Measurements from ENCODE around the gene CEP20. TPM values are rescaled to one million over a fixed set of nuclear protein-coding genes. Genes with fewer than 3 reads are reported as not detected.

CEP20 gene
- polyA plus RNA-seq, 2 of the 4 experiments (the other 2 are of a cell fraction): 58.7 to 97.5 TPM

DNA sequence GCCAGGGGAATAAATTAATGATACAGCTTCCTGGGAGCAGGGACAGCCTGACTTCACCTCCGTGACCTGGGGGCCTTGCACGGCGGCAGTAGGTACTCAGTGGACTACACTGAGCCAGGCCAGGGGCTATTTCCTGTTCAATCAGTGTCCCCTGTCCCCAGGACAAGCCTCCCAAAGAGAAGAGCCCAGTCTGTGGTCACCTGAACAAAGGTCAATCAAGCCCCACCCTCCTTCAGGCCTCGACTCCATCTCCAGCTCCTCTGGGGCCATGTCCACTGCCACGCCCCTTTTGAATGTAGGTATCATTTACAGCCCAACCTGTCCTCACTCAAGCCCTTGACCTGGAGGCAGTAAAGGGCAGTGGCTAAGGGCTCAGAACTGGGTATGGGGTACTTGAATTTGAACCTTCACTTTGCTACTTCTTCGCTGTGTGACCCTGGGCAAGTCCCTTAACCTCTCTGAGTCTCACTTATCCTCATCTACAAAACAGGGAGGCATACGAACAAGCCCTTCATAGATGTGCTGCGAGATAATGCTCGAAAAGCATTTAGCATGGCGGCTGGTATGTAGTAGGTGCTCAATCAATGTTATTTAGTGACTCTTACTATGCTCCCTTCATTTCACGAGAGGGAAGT, 60.6 kb downstream of the CEP20 start:
- no peaks in the 10 kb centered on the region for H3K9me3 ChIP-seq
- H3K27ac ChIP-seq: no peak overlapping the region
- ChIA-PET POLR2A (no interaction called here), CTCF (interaction anchor here (0.7 to 1.4 kb wide), 2 partner anchors 8 to 50 kb away, joined by 5 read pairs; no protein-coding TSS in a partner anchor)
- H3K4me2 ChIP-seq: no peak overlapping the region
- no peak overlapping the region for H3K4me3 ChIP-seq
- TF ChIP-seq JUN (IDR thresholded peaks at IDR 0.05) (no peak), SMC3 (IDR thresholded peaks at IDR 0.05) (no peak), MAX (IDR thresholded peaks at IDR 0.05) (no peak), CHD4 (IDR thresholded peaks at IDR 0.05; ENCODE audit: borderline replicate concordance) (no peak), RFX5 (IDR thresholded peaks at IDR 0.05) (no peak), ZNF302 (CRISPR knock-in tag; IDR thresholded peaks at IDR 0.05) (no peak), NPAS2 (CRISPR knock-in tag; IDR thresholded peaks at IDR 0.05; ENCODE audit: borderline replicate concordance) (no peak), TP53 (CRISPR knock-in tag; IDR thresholded peaks at IDR 0.05) (no peak), JUNB (IDR thresholded peaks at IDR 0.05) (no peak), POLR2AphosphoS2 (conservative IDR thresholded peaks at IDR 0.05; ENCODE audit: low read length) (no peak), SREBF2 (IDR thresholded peaks at IDR 0.05) (no peak), ZSCAN20 (CRISPR knock-in tag; IDR thresholded peaks at IDR 0.05) (no peak), MAFK (IDR thresholded peaks at IDR 0.05; ENCODE audit: partially characterized antibody) (no peak), HOXB13 (CRISPR knock-in tag; IDR thresholded peaks at IDR 0.05; ENCODE audit: low read depth) (no peak), MAZ (IDR thresholded peaks at IDR 0.05; ENCODE audit: borderline replicate concordance, low read depth, low read length) (no peak), FOSB (CRISPR knock-in tag; IDR thresholded peaks at IDR 0.05) (no peak), ATOH8 (CRISPR knock-in tag; IDR thresholded peaks at IDR 0.05; ENCODE audit: low read depth) (no peak), HEYL (CRISPR knock-in tag; IDR thresholded peaks at IDR 0.05) (no peak)
- DNase-seq (ENCODE audit: low read depth in 1 of 2, low spot score in 1 of 2) (no peak), ATAC-seq (no peak), FAIRE-seq (no peak)
- 82% methylated on average over 11 of the region's 11 CpGs for WGBS (ENCODE audit: missing lambda C conversion rate)
- no peaks in the 10 kb centered on the region for H3K4me1 ChIP-seq

DNA sequence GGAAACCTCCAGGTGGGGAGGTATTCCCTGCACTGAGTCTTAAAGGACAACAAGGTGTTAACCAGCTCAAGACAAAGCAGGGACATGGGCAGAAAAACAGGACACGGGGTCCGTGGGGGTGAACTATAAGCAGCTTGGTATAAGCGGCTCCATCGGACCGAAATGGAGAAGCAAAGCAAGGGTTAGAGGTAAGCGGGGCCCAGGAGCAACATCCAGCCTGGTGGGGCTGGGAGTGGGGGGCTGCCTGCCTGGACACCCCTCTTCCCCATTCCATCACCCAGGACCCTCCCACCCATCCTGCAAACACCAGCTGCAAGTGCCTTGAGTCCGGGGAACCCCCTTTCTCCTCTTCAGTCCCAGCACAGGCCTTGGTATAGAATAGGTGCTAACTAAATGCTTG, 61.1 kb downstream of the CEP20 start:
- no peak overlapping the region for H3K27ac ChIP-seq
- DNase-seq (ENCODE audit: low read depth in 1 of 2, low spot score in 1 of 2) (no peak), FAIRE-seq (no peak), ATAC-seq (no peak)
- CTCF ChIA-PET: interaction anchor here (0.6 to 0.7 kb wide), 2 partner anchors 9 to 54 kb away, joined by 3 to 5 read pairs; no protein-coding TSS in a partner anchor
- H3K9me3 ChIP-seq: no peaks in the 10 kb centered on the region
- H3K4me1 ChIP-seq: no peaks in the 10 kb centered on the region
- H3K4me2 ChIP-seq: no peak overlapping the region
- 85% methylated on average over 7 of the region's 7 CpGs for WGBS (ENCODE audit: missing lambda C conversion rate)
- no peak for TF ChIP-seq NR3C1 (IDR thresholded peaks at IDR 0.05)
- TF ChIP-seq RARB (CRISPR knock-in tag; IDR thresholded peaks at IDR 0.05): no peak
- TF ChIP-seq ATOH8 (CRISPR knock-in tag; IDR thresholded peaks at IDR 0.05; ENCODE audit: low read depth): no peak
- TF ChIP-seq HDAC2 (IDR thresholded peaks at IDR 0.05): no peak
- no peak for TF ChIP-seq USF2 (IDR thresholded peaks at IDR 0.05)
- no peak for TF ChIP-seq CTCF (IDR thresholded peaks at IDR 0.05)
- TF ChIP-seq REST (IDR thresholded peaks at IDR 0.05): no peak
- TF ChIP-seq KDM1A (IDR thresholded peaks at IDR 0.05; ENCODE audit: low read depth): no peak
- TF ChIP-seq PHF8 (IDR thresholded peaks at IDR 0.05; ENCODE audit: borderline replicate concordance, low read depth): no peak
- TF ChIP-seq ZSCAN20 (CRISPR knock-in tag; IDR thresholded peaks at IDR 0.05): no peak
- TF ChIP-seq ZC3H11A (IDR thresholded peaks at IDR 0.05): no peak
- no peak for TF ChIP-seq MYC (IDR thresholded peaks at IDR 0.05; ENCODE audit: borderline replicate concordance, low read length)
- TF ChIP-seq CBX8 (IDR thresholded peaks at IDR 0.05): no peak
- no peak for TF ChIP-seq HEYL (CRISPR knock-in tag; IDR thresholded peaks at IDR 0.05)
- H3K4me3 ChIP-seq: no peak overlapping the region
- POLR2A ChIA-PET: no interaction called here

Data from A549 (cell line).